Occipital lobe (tissue), 2 donors: Measurements from ENCODE around the gene RUNX2. TPM values are rescaled to one million over a fixed set of nuclear protein-coding genes. Genes with fewer than 3 reads are reported as not detected.

Experiments used
- DNase-seq: peaks from one replicate; lab custom pipeline; 2025; lab: John Stamatoyannopoulos, UW
- total RNA-seq: library from RNA; depleted of rRNA; stranded (reverse); fragments of >200 nt; gene quantifications from one replicate; pipeline ENCODE4 v1.2.3, GENCODE V29; 2014

RUNX2 gene
- total RNA-seq, 1 donor from 2014 or later: 0.16 TPM

- no peak for DNase-seq
Observed at GRCh38 chr6:45351076-45351475, 22.9 kb downstream of the RUNX2 start.

GRCh38 chr6:45351667-45352066, 23.5 kb downstream of the RUNX2 start:
- no peak for DNase-seq

GRCh38 chr6:45353654-45354053, 25.5 kb downstream of the RUNX2 start:
- DNase-seq: no peak

- no peak for DNase-seq
Observed at GRCh38 chr6:45364466-45364865, 36.3 kb downstream of the RUNX2 start.

- DNase-seq: no peak
Observed at GRCh38 chr6:45365036-45365435, 36.9 kb downstream of the RUNX2 start.

- no peak for DNase-seq
Observed at GRCh38 chr6:45366534-45366933, 38.4 kb downstream of the RUNX2 start.

- DNase-seq: no peak
Observed at GRCh38 chr6:45367999-45368398, 39.9 kb downstream of the RUNX2 start.

- no peak for DNase-seq
Observed at GRCh38 chr6:45369870-45370269, 41.7 kb downstream of the RUNX2 start.

GRCh38 chr6:45371924-45372573, 43.9 kb downstream of the RUNX2 start:
- DNase-seq: no peak

GRCh38 chr6:45375449-45375848, 47.3 kb downstream of the RUNX2 start:
- DNase-seq: no peak

- DNase-seq: no peak
Observed at GRCh38 chr6:45376310-45377042, 48.3 kb downstream of the RUNX2 start.

GRCh38 chr6:45377043-45377553, 49.0 kb downstream of the RUNX2 start:
- DNase-seq: no peak

- DNase-seq: peak; percentile 91
Observed at GRCh38 chr6:45377554-45378333, 49.6 kb downstream of the RUNX2 start, which contains the start of gene SUPT3H. TSS of gene SUPT3H (minus strand) at chr6:45377934.

- no peak for DNase-seq
Observed at GRCh38 chr6:45378334-45378926, 50.3 kb downstream of the RUNX2 start.

- no peak for DNase-seq
Observed at GRCh38 chr6:45382391-45382790, 54.3 kb downstream of the RUNX2 start.

- no peak for DNase-seq
Observed at GRCh38 chr6:45386501-45386900, 58.4 kb downstream of the RUNX2 start.

GRCh38 chr6:45387236-45387635, 59.1 kb downstream of the RUNX2 start:
- no peak for DNase-seq

GRCh38 chr6:45388328-45388727, 60.2 kb downstream of the RUNX2 start:
- no peak for DNase-seq

GRCh38 chr6:45394586-45395095, 66.5 kb downstream of the RUNX2 start:
- no peak for DNase-seq

GRCh38 chr6:45398075-45398813, 70.1 kb downstream of the RUNX2 start:
- DNase-seq: no peak

- no peak for DNase-seq
Observed at GRCh38 chr6:45400021-45400420, 71.9 kb downstream of the RUNX2 start.
